ENCODE results near the gene KCNK5.

DNA sequence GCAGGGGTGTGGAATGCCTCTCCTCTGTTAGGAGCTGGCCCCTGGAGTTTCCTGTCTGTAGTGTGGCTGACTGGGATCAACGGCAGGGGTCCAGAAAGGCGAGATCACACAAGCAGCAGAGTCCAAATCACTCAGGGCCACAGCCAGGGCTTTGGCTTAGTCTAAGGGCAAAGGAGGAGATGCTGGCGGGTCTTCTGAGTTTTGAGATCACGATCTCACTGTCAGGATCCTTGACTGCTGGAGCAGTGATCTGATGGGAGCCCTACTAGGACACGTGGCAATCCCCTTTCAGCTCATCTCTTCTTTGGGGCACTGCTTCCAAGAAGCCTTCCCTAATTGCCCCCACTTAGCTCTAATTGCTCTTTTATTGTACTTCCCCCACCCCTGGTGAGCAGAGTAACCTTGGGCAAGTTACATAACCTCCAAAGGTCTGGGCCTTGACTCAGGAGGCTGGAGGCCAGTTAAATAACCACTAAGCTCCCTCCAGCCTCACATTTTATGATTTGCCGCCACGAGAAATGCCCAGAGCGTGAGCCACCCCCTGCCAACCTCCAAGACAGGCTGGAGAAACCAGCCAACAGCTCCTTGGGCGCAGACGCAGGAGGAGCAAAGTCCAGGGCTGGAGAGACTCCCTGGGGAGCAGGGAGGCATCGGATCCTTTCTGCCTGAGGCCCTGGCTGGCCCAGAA is 12.0 kb downstream of the KCNK5 start:
- TF ChIP-seq, protein P1, sequence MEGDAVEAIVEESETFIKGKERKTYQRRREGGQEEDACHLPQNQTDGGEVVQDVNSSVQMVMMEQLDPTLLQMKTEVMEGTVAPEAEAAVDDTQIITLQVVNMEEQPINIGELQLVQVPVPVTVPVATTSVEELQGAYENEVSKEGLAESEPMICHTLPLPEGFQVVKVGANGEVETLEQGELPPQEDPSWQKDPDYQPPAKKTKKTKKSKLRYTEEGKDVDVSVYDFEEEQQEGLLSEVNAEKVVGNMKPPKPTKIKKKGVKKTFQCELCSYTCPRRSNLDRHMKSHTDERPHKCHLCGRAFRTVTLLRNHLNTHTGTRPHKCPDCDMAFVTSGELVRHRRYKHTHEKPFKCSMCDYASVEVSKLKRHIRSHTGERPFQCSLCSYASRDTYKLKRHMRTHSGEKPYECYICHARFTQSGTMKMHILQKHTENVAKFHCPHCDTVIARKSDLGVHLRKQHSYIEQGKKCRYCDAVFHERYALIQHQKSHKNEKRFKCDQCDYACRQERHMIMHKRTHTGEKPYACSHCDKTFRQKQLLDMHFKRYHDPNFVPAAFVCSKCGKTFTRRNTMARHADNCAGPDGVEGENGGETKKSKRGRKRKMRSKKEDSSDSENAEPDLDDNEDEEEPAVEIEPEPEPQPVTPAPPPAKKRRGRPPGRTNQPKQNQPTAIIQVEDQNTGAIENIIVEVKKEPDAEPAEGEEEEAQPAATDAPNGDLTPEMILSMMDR (IDR thresholded peaks at IDR 0.05; ENCODE audit: borderline replicate concordance, extremely low read depth, low read length, poor library complexity, severe bottlenecking): no peak
- no peak for TF ChIP-seq EZH2 (IDR thresholded peaks at IDR 0.05; ENCODE audit: borderline replicate concordance, low read depth, low read length, severe bottlenecking)
